OCI-LY7 (cell line): ENCODE results near the gene CEP63.

Experiments used
- CTCF ChIP-seq: fragments of 200-600 bp; sonication (generic); conservative IDR thresholded peaks from 2 replicates; pipeline ENCODE4 v1.5.1; 2014; ENCODE audit warnings: mild to moderate bottlenecking, antibody characterized with exemption, low read length, moderate library complexity, mixed read lengths
- EZH2phosphoT487 ChIP-seq: fragments of 200-600 bp; sonication (generic); IDR thresholded peaks from 2 replicates; pipeline ENCODE4 v1.6.1; 2018; ENCODE audit warnings: low read depth, borderline replicate concordance, mild to moderate bottlenecking, mixed run types, antibody characterized with exemption, low read length, moderate library complexity, mixed read lengths

GRCh38 chr3:134611516-134611915, 125.7 kb downstream of the CEP63 start:
- TF ChIP-seq CTCF = no peak
- no peak for TF ChIP-seq EZH2phosphoT487
